Hematopoietic multipotent progenitor cell treated with erythropoietin and hydrocortisone succinate and interleukin-3 and kit ligand, for 15 days (in vitro differentiated cells): ENCODE results near the gene CACNA1E.

Source experiments
- DNase-seq: peaks from one replicate; pipeline ENCODE4 v3.0.0-alpha.2; 2015; ENCODE audit warnings: low spot score

CACNA1E gene

DNA sequence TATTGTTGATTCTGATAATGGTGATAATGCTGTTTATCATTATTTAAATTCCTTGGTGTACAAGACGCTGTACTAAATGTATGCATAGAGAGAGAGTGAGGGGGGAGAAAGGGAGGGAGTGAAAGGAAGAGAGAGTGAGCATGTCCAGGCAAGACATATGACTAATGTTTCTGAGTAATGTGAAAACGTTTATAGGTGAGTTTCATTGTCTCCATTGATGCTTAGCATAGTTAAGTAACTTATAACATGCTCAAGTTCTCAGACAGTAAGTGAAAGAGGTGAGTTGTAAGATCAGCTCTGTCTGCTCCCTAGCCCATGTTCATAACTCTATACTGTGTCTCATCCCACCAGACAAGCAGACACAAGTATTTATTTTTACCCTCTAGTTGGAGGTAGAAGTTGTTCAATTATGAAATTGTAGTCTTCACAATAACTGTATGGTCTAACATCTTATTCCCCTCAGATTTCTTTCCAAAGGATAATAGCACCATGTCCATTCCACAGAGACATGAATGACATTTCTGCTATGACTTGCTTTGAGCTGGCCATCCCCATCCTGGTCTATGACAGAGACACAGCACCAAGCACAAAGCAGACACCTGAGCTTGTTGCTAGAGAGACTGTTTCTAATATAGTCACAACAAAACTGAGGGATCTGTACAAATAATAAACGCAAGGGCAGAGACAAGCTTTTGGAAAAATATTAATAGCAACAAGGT, 285.1 kb downstream of the CACNA1E start:
- DNase-seq: no peak

DNA sequence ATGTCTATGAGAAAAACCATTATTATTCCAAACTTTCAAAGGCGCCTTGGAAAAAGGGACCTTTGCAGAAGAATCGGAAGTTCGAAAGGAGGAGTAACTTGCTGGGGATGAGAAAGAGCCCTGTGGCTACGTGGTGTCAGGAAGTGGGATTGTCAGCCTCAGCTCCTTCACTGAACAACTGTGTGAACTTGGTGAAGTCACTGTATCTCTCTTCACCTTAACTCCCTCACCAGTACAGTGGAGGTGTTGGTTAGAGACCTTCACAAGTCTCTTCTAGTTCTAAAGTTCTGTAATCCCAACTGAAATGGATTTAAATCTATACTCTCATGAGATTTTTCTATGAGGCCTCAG, 285.6 kb downstream of the CACNA1E start:
- DNase-seq: no peak

DNA sequence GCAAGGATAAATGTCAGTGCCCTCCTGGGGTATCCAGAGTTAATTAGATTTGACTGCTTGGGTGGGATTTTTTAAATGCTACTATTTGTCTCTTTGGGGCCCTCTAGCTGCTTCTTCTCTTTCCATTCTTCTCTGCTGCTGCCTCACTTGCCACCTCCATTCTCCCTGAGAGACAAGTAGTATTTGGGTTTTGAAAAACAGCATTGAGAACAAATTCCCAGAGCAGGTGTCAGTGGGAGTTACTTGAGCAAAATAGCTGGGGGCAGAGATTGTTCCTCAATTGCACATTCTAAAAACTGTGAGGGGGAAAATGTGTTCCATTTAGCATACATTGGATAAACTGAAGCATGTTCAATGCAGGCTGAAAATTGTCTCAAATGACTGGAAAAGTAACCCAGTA, 286.5 kb downstream of the CACNA1E start:
- DNase-seq: no peak

DNA sequence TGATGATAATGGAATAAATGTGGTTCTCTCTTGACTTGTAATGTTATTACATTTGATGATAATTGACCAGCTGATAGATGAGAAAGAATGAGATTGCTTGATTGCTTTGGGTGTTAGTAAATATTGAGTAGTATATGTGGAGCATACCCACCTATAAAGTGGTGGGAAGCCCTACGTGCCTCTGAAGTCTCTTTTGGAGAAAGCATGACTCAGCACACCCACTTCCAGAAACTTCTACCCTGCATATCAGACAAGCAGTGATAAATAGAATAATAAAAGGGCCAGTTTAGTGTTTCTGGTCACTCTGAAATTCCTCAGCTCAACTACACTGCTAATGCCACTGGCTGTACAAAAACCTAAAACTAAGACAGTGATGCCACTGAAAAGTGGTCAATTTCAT, 289.4 kb downstream of the CACNA1E start:
- DNase-seq: no peak

GRCh38 chr1:181776044-181776443, 292.7 kb downstream of the CACNA1E start:
- DNase-seq: no peak

DNA sequence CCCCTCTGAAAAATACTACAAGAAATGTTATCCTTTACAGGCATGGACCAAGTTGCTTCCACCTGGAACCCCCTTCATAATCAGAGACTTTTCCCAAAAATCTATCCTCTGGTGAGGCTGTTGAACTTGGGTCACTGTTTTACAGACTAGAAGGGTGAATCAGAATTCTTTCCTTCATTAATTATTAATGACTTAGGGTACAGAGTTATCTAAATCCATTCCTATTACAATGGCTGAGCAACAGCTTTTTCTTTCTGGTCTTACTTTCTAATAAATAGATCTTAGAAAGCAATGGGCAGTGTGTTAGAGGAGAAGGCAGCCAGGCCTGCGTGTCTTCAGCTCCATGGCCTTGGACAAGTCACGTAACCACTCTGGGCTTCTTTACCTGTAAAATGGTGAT, 294.0 kb downstream of the CACNA1E start:
- DNase-seq: no peak

GRCh38 chr1:181777812-181778211, 294.5 kb downstream of the CACNA1E start:
- no peak for DNase-seq

DNA sequence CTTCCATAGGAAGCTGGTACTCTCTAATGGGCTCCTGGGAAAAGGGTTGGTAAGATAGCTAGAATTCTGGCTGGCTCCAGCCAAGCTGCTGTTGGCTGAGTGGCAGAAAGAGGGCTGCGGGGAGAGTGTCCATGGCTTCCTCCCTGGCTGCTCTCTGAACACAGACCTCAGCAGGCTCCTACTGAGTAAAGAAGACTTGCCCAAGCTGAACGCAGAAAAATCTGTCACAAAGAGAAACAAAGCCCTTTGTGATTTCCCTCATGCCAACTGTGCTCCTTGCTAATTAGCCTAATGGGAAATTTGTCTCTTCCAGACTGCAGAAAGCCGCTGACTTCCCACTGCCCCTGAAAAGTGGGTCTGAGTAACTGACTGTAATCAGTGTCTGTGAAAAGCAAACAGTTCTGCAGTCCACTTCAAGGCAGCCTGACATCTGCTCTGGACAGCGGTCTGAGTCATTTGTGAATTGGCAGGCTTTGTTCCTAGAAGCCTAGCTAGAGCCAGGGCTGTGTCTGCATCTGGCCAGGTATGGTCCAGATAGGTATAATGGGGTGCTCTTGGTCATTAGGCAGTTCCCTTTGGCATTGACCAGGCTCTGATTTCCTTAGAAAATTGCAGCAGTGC, 295.4 kb downstream of the CACNA1E start:
- no peak for DNase-seq

- DNase-seq: no peak
Measured at GRCh38 chr1:181779343-181779742, 296.0 kb downstream of the CACNA1E start.

GRCh38 chr1:181783208-181783607, 299.9 kb downstream of the CACNA1E start:
- no peak for DNase-seq

DNA sequence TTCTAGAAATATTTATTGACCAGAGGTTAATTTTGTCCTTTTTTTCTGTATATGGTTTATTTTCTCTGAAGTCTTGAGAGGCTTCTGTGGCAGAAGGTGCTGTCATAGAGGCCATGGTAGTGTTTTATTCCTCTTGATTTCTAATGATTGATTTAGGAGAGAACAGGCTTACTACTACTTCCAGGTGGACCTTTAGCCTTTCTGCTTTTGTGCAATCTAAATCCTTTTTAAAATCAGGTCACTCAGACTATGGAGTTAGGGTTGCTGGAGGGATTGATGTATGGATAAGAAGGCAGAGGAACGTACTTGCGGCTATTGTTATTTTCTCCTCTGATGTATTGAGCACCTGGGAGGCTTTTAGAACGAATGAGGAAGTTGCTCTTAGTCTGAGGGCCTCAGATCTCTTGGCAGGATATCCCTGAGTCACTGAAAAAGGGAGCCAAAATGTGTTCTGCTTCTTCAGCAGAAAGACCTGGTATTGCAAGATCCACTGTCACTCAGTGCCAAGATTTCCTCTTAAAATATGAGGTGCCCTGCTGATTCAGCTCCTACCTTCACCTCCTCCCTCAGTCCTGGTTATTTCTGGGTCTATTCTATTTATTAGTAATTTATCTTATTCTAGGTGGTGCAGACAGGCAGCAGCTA, 300.8 kb downstream of the CACNA1E start:
- DNase-seq: no peak

DNA sequence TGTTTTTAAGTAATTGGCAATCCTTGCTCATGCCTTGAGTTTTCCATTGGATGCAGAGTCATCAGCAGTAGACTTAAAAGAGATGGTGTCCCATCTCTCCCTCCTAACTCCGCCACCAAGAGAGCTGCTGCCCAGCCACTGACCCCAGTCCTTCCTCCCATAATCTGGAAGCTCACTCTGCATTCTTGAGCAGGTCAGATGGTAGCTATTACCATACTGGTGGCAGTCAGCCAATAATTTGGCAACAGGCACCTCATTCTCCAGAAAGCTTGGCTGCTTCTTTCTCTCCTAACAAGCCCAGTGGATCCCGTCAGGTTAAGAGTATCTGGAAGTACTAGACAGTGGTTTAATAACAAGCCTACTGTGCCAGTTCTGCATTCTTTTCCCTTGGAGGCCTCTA, 306.1 kb downstream of the CACNA1E start:
- DNase-seq: no peak

DNA sequence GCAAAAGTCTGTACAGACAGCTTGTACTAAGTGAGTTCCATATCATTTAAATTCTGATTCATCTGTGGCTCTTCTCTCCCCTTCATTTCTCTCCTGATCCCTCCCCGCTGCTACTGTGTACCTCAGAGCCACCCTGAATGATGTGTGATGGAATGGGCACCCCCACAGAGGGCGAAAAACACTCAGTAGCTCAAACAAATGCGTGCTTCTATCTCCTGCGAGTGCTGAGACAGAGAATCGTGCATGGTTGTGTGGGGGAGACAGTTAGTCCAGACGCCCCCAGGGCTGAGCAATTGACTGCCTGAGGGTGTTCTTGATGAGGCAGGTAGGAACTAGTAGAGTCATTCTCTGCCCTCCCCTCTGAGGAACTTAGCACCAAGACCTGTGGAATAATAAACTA, 308.4 kb downstream of the CACNA1E start:
- no peak for DNase-seq

GRCh38 chr1:181793831-181794230, 310.5 kb downstream of the CACNA1E start:
- no peak for DNase-seq

GRCh38 chr1:181794332-181794731, 311.0 kb downstream of the CACNA1E start:
- DNase-seq: no peak

DNA sequence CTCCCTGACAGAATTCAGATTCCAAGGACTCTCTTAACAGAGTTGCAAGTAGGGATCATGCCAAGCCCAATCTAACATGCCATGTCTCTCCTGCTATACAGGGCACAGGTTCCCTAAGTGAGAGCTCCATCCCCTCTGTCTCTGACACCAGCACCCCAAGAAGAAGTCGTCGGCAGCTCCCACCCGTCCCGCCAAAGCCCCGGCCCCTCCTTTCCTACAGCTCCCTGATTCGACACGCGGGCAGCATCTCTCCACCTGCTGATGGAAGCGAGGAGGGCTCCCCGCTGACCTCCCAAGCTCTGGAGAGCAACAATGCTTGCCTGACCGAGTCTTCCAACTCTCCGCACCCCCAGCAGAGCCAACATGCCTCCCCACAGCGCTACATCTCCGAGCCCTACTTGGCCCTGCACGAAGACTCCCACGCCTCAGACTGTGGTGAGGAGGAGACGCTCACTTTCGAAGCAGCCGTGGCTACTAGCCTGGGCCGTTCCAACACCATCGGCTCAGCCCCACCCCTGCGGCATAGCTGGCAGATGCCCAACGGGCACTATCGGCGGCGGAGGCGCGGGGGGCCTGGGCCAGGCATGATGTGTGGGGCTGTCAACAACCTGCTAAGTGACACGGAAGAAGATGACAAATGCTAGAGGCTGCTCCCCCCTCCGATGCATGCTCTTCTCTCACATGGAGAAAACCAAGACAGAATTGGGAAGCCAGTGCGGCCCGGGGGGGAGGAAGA, 315.0 kb downstream of the CACNA1E start:
- no peak for DNase-seq

- no peak for DNase-seq
Measured at GRCh38 chr1:181801617-181802016, 318.3 kb downstream of the CACNA1E start.

- DNase-seq: no peak
Measured at GRCh38 chr1:181802466-181802865, 319.1 kb downstream of the CACNA1E start.

DNA sequence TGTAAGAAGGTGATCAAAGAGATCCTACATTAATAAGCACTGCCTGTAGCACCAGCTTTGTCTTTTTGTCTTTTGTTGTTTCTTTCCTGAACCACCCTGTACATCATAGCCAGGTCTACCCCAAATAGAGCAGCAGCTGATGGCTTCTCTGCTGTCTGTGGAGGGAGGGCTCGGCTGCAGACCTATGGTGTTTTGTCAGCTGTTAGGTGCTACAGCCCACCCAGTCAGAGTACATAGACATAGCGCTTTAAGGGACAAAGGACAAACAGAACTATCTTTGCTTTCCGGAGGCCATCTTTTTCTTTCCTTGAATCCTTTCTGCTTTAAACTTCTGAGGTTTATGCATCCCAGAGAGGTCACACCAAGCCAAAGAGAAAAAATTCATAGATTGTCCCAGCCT, 320.1 kb downstream of the CACNA1E start:
- DNase-seq: no peak

DNA sequence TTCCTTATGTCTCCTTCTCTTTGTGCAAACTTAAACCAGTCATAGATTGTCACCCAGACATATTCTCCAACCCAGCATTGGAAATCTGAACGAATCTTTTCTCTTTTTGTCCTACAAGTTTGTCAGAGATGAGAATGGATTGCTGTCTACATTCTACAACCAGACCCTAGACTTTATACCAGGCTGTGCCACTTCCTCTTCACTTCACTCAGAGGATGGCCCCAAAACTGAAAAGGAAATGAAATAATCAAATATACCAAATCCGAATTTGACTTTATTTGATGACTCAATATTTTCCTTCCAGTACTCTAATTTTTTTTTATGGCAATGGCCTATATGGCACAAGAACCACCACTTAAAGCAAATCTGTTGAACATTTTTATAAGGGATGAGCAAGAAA, 321.7 kb downstream of the CACNA1E start:
- no peak for DNase-seq

GRCh38 chr1:181806746-181807145, 323.4 kb downstream of the CACNA1E start:
- DNase-seq: no peak

- DNase-seq: no peak
Measured at GRCh38 chr1:181807251-181807650, 323.9 kb downstream of the CACNA1E start.

DNA sequence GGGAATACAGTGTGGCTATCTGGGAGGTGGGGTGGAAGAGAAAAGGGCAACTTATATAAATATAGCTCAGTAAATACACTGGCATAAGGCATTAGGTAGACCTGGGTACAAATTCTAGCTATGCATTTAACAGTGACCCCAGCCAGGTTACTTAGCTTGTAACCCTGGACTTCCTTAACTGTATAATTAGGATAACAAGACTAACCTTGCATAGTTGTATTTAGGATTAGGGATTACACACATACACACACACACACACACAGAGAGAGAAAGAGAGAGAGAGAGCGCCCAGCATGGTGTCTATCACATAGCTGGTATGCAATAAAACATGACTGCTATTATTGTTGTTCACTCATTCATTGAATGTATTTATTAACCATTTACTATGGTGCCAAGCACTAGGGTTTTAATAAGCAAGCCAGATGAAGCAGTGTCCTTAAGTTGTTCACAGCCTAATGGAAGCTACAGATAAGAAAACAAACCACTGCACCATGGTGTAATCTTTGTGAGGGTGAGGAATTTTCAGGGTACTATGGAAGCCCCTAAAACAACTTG, 326.8 kb downstream of the CACNA1E start:
- DNase-seq: no peak
